ENCODE results near the gene TBCC.
A peak's percentile ranks its signal among the peaks of the same experiment; 100 is the strongest.

Gene TBCC

DNA sequence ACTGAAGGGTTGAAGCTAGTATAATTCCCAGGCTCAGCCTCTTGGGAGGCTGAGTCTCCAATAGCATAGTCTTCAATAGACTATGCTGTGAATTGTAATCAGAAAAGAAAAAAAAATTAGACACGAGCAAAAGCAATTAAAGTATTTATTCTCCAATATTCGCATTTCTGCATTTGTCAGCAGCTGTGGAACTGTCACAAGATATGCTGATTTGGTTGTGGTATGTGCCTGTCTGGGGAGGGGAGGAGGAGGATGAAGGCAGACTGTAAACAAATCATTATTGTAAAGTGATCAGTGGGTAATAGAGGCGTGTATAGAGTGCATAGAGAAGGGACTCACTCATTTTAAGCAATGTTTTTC lies 25.8 kb upstream of the TBCC start:
- DNase-seq (ENCODE audit: low read depth in 1 of 2, low spot score in 1 of 2): no peak

DNA sequence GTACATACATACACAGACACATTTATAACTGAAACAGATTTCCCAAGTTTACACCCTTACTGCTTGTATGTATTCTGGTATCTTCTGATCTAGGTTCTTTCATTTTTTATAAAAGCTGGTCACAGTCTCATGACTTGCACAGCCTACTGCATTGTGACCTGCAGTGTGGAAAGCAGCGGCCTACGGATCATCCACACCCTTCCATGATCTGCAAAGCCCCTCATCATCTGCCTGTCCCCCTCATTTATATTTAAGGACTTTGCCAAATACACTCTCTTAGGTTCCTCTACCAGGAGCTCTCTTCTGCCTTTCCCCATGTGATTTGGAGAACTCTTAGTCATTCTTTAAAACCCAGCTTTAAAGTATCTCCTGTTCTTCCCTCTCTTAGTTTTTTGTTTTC lies 23.9 kb upstream of the TBCC start:
- DNase-seq (ENCODE audit: low read depth in 1 of 2, low spot score in 1 of 2): no peak

DNA sequence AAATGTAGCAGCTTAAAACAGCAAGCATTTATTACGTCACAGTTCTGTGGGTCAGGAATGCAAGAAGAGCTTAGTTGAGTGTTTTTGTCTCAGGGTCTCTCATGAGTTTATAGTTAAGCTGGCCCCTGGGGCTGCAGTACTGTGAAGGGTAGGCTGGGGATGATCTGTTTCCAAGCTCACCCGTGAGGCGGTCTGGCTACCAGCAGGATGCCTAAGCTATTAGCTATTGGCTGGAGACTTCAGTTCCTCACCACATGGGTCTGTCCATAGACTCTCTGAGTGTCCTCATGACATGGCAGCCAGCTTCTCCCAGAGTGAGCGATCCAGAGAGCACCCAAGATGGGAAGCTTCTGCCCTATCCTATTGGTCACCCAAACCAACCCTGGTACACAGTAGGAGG lies 23.1 kb upstream of the TBCC start:
- no peak for DNase-seq (ENCODE audit: low read depth in 1 of 2, low spot score in 1 of 2)

DNA sequence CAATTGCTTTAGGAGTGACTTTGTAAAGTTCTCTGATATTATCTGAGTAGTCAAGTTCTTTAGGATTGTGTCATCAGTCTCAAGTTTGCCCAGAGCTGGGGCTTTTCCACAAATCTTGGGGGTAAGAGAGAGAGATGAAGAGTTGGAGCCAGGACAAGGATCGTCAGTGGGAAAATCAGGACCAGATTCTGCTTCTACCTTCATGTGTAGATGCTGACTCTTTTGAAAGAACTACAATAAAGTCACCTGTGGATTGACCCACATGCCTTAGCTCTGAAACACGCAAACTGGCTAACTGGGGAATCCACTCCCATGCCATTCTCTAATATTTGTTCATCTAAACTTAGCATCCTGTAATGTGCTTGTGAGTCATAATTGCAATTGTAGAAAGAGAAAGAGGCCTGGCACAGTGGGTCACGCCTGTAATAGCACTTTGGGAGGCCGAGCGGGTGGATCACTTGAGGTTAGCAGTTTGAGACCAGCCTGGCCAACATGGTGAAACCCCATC lies 20.3 kb upstream of the TBCC start:
- no peak for DNase-seq (ENCODE audit: low read depth in 1 of 2, low spot score in 1 of 2)

DNA sequence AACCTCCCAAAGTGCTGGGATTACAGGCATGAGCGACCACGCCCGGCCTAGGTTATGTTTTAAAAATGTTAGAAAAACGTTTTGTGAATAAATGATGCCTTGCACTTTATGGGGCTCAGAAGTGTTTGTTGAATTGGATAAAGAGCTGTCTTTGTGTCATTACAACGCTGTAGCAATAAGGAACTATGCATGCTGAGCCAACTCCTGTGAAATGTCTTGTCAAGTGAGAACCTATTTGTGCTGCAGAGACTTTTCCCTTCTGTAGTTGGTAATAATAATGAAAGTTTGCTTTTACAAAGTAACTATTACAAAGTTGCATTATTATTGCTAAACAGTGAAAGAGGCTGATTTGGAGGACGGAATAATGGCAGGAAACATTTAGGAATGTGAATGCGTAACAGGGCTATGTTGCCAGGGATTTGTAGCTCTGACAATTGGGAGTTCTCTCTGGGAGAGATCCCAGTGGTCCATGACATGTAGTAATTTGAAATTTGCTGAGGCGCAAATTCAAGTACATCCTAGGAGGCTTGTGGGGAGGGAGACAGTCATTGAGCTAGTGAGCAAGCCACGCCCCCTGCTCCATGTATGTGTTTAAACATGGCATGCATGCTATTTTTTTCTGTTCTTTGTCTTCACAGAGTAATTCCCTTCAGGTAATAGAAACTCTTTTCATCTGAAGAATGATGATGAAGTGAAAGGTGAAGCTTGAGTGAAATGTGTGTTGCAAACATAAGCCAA lies 19.2 kb upstream of the TBCC start:
- DNase-seq (ENCODE audit: low read depth in 1 of 2, low spot score in 1 of 2): no peak

DNA sequence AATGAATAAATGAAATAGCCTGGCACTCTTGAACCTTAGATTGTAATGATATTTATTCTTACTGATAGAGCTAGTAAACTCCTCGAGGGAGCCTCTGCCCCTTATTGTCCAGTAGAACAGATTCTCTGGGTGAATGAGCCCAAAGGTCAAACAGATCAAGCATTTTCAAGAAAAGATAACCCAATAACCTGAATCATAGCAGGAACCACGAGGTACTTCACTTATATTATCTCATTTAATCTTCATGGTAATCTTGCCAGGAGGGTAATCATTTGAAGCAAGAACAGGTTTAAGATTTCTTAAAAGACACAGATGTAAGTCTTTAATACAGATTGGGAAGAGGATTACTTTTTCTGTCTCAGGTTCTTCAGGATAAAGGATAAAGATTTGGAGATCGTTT lies 17.0 kb upstream of the TBCC start:
- no peak for DNase-seq (ENCODE audit: low read depth in 1 of 2, low spot score in 1 of 2)

DNA sequence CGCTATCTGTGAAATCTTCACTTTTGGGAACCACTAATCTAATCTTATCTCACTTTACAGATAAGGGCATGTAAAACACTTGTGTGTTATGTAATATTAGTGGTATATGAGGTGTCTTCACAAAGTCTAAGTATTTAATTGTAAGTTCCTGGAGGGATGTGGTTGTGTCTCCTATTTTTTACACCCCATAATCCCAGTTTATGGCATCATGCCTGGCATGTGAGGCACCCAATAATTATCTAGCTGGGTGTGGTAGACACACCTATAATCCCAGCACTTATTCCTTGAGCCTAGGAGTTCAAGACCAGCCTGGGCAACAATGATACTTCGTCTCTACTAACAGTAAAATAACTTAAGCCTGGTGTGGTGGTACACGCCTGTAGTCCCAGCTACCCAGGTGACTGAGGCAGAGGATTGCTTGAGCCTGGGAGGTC lies 16.5 kb upstream of the TBCC start:
- no peak for DNase-seq (ENCODE audit: low read depth in 1 of 2, low spot score in 1 of 2)

DNA sequence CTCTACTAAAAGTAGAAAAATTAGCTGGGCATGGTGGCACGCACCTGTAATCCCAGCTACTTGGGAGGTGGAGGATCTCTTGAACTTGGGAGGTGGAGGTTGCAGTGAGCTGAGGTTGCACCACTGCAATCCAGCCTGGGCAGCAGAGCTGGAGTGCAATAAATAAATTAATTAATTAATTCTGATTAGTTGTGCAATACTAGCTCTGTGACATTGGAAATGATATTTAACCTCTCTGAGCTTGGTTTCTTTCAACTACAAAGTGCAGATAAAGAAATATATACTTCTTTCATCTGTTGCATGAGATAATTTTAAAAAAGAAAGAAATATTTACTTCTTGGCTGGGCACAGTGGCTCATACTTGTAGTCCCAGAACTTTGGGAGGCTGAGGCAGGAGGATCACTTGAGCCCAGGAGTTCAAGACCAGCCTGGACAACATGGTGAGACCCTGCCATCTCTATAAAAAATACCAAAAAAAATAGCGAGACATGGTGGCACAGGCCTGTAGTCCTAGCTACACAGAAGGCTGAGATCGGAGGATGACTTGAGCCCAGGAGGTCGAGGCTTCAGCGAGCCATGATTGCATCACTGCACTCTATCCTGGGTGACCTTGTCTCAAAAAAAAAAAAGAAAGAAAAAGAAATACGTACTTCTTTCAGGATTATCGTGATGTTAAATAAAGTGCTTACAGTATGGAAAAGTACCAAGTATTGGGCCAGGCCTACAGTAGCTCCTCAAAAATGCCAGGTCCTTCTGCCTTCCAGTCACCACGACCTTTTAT lies 15.6 kb upstream of the TBCC start:
- no peak for DNase-seq (ENCODE audit: low read depth in 1 of 2, low spot score in 1 of 2)

DNA sequence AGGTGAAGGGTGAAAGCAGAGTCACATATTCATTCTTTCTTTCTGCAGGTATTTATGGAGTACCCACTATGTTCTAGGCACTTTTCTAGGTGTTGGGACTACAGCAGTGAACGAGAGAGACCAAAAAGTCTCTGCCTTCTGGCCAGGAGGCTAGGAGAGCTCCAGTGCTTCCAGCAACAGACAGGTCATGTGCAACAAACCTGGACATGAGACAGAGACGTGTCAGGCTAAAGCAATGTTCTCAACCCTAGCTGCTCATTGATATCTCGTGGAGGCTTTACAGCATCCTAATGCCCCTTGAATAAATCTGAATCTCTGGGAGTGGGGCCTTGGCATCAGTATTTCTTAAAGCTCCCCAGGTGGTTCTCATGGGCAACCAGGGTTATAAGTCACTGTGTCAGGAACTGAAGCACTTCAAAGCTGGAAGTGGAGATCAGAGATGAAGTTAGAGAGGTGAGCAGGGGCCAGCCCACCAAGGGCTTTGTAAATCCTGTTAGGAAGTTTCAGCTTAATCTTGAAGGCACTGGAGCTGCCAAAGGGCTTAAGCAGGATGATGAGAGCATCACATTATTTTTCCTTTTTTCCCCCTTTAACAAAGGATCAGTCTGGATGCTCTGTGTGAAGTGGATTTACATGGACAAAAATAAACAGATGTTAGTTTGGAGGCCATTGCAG lies 13.0 kb upstream of the TBCC start:
- DNase-seq (ENCODE audit: low read depth in 1 of 2, low spot score in 1 of 2): no peak

DNA sequence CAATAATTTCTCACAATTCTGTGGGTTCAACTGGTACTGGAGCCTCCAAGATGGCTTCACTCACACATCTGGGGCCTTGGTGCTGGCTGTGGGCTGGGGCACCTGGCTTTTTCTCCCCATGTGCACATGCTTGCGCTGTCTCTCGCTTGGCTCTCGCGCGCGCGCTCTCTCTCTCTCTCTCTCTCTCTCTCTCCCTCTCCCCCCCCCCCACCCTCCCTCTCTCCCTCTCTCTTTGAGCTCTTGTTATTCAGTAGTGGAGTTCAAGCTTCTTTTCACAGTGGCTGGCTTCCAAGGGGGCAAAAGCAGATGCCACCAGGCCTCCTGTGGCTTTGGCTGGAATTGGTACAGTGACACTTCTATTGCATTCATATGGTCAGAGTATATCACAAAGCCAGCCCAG lies 10.8 kb upstream of the TBCC start:
- DNase-seq (ENCODE audit: low read depth in 1 of 2, low spot score in 1 of 2): no peak

DNA sequence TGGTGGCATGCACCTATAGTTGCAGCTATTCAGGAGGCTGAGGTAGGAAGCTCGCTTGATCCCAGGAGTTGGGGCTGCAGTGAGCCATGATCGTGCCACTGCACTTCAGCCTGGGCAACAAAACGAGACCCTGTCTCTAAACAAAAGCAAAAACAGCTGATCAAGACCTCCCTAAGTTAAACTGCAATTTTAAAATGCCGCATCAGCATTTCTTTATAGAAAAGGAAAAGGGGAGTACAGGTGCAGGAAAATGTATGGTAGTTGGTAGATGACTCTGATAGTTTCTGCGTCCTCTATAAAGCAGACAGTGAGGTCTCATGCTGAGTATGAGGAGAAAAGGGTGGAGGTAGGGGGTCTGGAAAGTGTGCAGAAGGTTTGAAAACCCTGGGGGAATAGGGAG lies 8.9 kb upstream of the TBCC start:
- DNase-seq (ENCODE audit: low read depth in 1 of 2, low spot score in 1 of 2): no peak

DNA sequence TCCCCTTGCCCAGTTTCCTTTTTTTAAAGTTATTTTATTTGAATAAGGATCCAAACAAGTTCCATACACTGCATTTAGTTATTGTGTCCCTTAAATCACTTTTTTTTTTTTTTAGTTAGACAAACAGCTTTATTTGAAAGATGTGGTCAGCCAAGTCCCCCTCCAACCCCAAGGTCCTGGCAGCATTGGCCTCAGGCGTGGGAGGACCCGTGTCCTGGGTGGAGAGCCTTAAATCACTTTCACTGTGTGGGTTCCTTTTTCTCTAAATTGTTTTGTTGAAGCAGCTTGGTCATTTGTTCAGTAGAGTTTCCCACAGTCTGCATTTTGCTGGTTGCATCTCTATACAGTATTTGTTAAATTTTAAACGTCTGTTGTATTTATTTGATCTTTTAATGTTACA lies 5.2 kb upstream of the TBCC start:
- DNase-seq (ENCODE audit: low read depth in 1 of 2, low spot score in 1 of 2): no peak

DNA sequence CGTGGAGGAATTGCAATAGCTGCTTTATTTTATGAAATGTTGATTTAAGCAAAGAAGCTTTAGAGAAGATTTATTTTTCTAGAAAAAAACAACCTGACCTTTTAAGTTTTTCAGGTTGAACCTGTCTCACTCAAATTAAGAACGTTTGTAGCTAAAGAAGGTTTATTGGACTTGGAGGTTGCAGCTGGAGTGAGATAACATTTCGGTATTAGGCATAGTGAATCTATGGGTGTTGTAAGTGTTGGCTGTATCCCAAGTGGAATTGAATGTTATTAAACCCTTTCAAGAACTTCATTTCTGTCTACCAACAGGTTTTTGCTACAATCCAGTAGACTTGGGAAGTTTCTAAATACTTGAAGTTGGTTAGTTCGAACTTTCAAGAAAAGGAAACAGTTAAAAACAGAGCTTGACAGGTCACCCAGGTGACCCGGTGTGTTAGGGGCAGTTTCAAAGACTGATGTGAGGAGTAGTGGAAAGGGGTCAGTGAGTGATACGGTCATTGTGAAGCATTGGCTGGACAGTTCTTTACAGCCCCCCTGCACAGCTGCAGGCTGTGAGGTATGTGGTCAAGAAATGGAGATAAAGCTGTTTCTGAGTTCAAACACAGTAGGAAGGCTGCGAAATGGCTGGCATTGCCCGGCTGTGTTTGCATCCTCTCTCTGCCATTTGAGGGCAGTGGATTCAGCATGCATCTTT lies 2.4 kb upstream of the TBCC start:
- no peak for DNase-seq (ENCODE audit: low read depth in 1 of 2, low spot score in 1 of 2)

DNA sequence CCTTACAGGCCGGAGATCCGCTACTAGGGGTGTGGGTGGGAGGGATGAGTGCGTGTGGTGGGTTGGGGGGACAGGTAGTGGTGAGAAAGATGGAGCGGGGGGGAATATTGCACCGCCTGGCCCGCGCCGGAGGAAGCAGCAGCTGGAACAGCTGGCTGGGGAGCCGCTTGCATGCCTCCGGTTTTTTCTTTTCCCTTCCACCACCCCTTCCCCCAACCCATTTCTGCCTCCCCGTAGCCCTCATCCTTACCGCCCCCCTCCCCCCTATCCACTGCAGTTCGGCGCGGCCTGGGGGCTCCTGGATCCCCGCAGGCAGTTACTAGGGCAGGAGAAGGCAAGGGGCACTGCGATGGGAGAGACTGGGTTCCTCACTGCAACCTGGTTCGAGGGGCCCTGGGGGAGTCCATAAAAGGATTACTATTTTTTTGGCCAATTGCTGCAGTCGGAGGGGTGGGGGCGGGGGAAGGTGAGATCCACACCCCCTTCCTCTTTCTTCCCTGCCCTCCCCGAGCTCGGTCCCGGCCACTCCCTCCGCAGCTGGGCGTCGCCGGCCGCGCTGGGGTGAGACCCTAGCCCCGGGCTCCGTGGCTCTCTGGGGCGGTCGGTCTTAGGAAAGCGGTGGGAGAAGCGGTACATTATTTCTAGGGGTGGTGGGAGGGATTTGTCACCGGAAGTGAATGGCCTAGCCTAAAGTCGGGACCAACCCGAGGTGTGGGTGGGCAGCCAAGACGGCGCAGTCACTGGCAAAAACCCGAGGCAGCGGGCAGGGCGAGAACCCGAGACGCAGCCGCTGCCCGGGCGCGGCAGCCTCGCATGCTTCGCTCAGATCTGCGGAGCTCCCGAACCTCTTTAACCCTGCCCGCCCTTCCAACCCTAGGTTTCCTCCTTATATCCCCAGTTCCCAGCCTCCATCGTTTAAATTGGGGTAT lies 824 bp upstream of the TBCC start:
- DNase-seq (ENCODE audit: low read depth in 1 of 2, low spot score in 1 of 2): peak; percentile 63 to 67

DNA sequence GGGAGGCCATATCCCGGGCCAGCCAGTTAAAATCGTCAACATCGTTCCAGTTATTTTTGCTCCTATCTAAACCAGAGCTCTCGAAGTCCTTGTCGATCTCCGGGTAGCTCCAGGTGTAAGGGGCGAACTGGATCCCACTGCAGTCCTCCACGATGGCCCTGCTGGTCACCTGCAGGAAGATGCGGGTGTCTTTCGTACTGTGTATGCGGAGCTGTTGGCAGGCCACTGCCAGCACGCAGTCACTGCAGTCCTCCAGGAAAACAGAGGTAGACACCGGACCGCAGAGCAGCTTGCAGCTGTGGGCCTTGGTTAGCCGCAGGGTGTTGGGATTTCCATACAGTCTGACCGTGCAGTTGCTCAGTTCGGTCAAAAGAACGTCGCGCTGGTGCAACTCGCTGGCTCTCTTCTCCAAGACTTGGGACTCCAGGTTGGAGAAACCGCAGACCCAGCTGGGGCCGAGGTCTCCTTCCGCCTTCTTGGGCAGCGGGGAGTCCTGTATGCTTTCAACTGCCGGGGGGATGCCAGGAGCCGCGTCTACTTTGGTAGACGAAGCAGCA lies 742 bp downstream of the TBCC start:
- no peak for DNase-seq (ENCODE audit: low read depth in 1 of 2, low spot score in 1 of 2)

DNA sequence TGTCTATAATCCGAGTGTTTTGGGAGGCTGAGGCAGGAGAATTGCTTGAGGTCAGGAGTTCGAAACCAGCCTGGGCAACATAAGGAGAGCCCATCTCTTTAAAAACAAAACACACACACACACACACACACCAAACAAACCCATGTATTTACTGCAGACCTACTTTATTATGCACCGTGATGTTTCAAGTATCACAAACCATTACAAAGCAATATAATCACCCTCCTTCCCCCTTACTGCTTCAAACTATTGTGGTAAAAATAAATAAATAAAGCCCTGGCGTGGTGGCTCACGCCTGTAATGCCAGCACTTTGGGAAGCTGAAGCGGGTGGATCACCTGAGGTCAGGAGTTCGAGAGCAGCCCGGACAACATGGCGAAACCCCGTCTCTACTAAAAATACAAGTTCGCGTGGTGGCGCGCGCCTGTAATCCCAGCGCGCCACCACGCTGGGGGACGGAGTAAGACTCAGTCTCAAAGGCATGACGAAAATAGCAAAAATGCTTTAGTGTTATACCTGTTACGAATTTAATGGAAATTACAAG lies 1.5 kb downstream of the TBCC start:
- DNase-seq (ENCODE audit: low read depth in 1 of 2, low spot score in 1 of 2): no peak

DNA sequence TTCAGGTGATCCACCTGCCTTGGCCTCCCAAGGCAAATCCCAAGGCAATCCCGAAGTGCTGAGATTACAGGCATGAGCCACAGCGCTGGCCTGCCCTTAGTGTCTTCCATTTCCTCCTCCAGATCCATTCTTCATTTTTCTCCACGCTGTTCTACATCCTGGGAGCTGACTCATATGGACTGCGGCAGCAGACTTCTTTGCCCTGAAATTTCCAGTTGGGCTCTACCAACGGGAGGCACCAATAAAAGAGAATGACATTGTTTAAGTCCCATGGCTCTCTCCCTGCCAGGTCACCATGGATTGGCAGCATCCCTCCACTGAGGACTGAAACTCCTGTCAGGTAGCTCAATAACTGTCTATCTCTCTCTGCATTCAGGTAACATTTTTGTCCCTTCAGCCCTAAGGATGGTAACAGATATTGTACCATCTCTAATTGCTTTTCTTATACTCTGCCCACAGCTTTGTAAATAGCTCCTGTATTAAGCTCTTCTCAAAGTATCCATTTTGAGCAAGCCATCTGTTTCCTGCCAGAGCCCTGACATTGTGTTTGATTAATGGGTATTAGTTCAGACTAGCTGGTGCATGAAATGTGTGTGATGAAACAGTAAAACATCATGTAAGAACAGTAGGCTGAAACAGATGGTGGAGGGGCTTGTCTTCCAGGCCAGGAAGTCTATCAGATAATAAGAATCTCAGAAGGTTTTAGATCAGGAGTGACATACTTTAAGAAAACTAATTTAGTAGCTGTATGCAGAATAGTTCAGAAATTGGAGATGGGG lies 3.6 kb downstream of the TBCC start:
- DNase-seq (ENCODE audit: low read depth in 1 of 2, low spot score in 1 of 2): no peak

DNA sequence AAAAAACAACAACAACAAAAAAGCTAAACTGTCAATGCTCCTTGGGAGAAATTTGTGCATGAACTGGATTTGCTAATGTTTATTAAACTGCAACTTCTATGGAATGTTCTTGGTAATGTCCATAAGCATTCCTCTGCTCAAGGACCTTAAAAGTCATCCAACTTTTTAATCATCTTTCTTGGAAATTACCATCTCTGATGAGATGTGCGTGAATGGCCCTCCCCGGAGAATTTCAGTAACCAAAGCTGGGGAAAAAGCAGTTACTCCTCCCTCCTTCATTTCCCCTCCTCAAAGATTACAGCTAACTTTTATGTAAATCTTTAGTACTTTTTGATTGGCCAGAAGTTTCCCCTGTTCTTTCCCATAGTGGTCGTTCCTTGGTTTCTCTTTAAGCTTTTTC lies 5.2 kb downstream of the TBCC start:
- DNase-seq (ENCODE audit: low read depth in 1 of 2, low spot score in 1 of 2): no peak

DNA sequence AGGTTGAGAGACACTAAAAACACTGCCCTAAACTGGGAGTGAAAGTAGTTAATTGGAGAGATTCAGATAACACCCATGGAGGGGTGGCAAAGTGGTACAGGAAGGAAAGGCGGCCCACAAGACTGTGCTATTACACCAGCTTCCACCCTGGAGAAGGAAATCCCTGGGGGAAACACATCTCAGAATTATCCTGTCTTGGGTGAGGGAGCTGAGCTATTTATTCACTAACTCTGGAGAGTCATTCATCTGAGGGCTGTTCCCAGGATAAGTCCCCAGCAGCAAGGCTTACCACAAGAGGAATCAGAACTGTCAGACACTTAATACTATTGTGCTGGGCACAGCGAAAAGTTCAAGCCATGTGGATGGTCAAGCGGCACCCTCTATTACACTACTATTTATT lies 9.9 kb downstream of the TBCC start:
- no peak for DNase-seq (ENCODE audit: low read depth in 1 of 2, low spot score in 1 of 2)
